NOMO-1 (cell line): ENCODE data around the gene TRIOBP.
"Not testable (repeated sequence)": the region's sequence is repeated elsewhere in the genome, so short reads cannot be mapped to it uniquely, and the experiment has no call there.

Experiments used
- DNase-seq, 2 experiments: peaks; one replicate each; lab custom pipeline; 2025; ENCODE audit not compliant: unreplicated experiment in 2 of 2; lab: John Stamatoyannopoulos, UW

The TRIOBP gene

GRCh38 chr22:37690901-37691504 is 5.8 kb upstream of the TRIOBP start:
- DNase-seq, result no peak

GRCh38 chr22:37692627-37693285 is 4.1 kb upstream of the TRIOBP start:
- no peak for DNase-seq

- not testable (repeated sequence) for DNase-seq
Observed at GRCh38 chr22:37694131-37694530, 2.7 kb upstream of the TRIOBP start.

- DNase-seq, result not testable (repeated sequence)
Observed at GRCh38 chr22:37696260-37696656, 590 bp upstream of the TRIOBP start.

DNA sequence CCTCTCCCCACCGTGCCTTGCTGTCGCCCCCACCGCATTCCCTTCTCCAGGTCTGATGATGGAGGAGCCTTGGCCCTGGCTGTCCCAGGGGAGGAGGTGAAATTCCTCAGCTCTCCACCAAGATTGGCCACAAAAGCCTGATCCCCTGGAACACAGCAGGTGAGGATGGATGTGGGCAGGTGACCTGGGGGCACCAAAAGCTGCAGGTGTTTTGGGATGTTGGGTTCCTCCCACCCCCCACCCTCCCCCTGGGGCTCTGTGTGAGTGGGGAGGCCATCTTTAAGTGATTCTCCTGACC is 639 bp downstream of the TRIOBP start:
- DNase-seq, result no peak

- peak in 1 of 2 experiments; percentile 47 for DNase-seq
Observed at GRCh38 chr22:37701141-37701786, 4.4 kb downstream of the TRIOBP start.

GRCh38 chr22:37703906-37704305 is 7.1 kb downstream of the TRIOBP start:
- no peak for DNase-seq

DNA sequence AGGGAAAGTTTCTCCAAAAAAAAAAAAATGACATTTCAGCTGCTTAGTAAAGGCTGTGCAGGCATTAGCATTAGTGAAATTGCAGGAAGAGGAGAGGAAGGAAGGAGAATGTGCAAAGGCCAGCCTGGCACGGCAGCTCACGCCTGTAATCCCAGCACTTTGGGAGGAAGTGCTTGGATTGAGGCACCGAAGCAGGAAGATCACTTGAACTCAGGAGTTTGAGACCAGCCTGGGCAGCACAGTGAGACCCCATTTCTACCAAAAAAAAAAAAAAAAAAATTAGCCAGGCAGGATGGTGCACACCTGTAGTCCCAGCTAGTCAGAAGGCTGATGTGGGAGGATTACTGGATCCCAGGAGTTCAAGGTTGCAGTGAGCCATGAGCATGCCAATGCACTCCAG is 7.8 kb downstream of the TRIOBP start:
- no peak for DNase-seq

GRCh38 chr22:37705205-37705604 is 8.4 kb downstream of the TRIOBP start:
- no peak for DNase-seq

- DNase-seq, result peak in 1 of 2 experiments; percentile 11
Observed at GRCh38 chr22:37708580-37709444, 12.0 kb downstream of the TRIOBP start.

GRCh38 chr22:37709445-37709765 is 12.6 kb downstream of the TRIOBP start:
- DNase-seq, result no peak

DNA sequence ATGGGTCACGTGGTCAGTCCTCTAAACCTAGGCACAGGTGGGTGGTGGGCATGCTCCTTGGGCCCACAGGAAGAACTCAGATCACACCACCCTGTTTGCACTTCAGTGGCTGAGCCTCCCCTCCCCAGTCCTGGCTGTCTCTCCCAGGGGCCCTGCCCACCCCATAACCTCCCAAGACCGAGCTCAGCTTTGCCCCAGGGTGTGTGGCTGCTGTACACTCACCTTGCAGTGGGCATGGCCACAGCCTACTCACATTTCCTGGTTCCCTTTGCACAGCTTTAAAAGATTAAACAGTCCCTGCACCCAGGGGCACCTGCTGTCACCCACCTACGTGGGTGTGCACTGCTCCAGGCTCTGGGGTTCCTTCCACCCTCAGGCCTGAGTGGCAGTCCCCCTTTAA is 13.8 kb downstream of the TRIOBP start:
- DNase-seq, result no peak

GRCh38 chr22:37711490-37711889 is 14.6 kb downstream of the TRIOBP start:
- no peak for DNase-seq

DNA sequence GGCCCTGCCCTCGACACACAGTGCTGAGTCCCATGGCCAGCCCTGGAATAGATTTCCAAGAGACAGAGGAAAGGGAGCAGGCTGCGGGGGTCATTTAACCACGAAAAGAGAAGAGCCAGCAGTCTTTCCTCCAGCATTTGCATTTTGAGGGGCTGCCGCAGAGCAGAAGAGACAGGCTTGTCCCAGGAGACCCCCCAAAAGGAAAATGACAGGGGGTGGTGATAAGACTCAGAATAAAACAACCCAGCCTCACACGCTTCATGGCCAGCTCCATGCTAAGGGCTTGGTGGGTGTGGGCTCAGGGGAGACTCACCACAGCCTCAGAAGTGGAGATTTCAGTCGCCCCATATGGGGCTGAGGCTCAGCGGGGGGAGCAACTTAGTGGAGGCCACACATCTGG is 16.9 kb downstream of the TRIOBP start:
- DNase-seq, result no peak

DNA sequence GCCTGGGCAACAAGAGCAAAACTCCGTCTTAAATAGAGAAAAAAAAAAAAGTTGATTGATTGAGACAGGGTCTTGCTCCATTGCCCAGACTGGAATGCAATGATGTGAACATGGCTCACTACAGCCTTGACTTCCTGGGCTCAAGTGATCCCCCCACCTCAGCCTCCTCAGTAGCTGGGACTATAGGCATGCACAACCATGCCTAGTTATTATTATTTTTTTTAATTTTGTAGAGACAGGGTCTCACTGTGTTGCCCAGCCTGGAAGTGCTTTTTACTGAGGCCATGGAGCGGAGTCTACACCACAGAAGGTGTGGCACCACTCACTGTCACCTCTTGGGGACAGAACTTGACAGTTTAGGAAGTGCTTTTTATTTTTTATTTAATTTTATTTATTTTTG is 17.8 kb downstream of the TRIOBP start:
- DNase-seq, result no peak

DNA sequence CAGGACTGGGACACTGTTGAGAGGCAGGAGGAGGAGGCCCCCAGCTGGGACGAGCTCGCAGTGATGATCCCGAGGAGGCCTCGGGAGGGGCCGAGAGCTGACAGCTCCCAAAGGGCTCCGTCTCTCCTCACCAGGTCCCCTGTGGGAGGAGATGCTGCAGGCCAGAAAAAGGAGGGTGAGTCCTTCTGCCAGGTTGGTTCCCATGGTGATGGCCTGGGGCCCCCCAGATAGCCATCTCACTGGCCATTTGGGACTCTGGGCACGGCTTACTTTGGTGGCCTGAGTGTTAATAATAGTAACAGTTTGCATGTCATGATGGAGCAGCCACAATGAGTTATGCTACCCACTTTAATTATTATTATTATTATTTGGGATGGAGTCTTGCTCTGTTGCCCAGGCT is 18.9 kb downstream of the TRIOBP start:
- no peak for DNase-seq

DNA sequence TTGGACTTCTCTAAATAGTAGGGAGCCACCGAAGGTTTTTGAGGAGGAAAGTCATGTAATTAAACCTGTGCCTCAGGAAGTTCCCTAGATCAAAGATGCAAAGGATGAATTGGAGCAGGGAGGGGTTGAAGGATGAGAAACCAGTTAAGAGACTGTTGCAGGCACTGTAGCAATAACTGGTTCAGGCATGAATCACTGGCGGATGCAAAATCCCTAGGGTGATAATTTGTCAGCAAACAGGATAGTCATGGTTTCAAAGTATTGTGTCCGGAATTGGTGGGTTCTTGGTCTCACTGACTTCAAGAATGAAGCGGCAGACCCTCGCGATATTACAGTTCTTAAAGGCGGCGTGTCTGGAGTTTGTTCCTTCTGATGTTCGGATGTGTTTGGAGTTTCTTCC is 19.9 kb downstream of the TRIOBP start:
- DNase-seq, result no peak

DNA sequence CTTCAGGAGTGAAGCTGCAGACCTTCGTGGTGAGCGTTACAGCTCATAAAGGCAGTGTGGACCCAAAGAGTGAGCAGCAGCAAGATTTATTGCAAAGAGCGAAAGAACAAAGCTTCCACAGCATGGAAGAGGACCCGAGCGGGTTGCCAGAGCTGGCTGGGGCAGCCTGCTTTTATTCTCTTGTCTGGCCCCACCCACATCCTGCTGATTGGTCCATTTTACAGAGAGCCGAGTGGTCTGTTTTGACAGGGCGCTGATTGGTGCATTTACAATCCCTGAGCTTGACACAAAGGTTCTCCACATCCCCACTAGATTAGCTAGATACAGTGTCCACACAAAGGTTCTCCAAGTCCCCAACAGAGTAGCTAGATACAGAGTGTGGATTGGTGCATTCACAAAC is 20.4 kb downstream of the TRIOBP start:
- DNase-seq, result not testable (repeated sequence)

GRCh38 chr22:37717746-37718305 is 21.0 kb downstream of the TRIOBP start:
- not testable (repeated sequence) for DNase-seq

DNA sequence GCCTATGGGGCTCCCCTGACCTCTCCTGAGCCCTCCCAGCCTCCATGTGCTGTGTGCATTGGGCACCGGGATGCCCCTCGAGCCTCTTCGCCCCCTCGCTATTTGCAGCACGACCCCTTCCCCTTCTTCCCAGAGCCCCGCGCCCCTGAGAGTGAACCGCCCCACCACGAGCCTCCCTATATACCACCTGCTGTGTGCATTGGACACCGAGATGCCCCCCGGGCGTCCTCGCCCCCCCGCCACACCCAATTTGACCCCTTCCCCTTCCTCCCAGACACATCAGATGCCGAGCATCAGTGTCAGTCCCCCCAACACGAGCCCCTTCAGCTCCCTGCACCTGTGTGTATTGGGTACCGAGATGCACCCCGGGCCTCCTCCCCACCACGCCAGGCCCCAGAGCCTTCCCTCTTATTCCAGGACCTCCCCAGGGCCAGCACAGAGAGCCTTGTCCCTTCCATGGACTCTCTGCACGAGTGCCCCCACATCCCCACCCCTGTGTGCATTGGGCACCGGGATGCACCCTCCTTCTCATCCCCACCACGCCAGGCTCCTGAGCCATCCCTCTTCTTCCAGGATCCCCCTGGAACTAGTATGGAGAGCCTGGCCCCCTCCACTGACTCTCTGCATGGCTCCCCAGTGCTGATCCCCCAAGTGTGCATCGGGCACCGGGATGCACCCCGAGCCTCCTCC is 28.8 kb downstream of the TRIOBP start:
- no peak for DNase-seq
